Keratinocyte (primary cell): ENCODE measurements around the gene CDCA7. TPM values are rescaled to one million over a fixed set of nuclear protein-coding genes. Genes with fewer than 3 reads are reported as not detected.

ENCODE experiments used
- DNase-seq: peaks from one replicate; pipeline ENCODE4 v3.0.0-alpha.2; 2011; ENCODE audit warnings: low read depth, missing footprints, low spot score
- FAIRE-seq: peaks from 2 replicates; lab custom pipeline; 2011; peaks lifted over from hg19 to GRCh38; lab: Jason Lieb, UNC
- H2AFZ ChIP-seq: 2 replicates; pipeline ENCODE4 v1.6.0; 2012; ENCODE audit warnings: low read length, control low read depth, inconsistent platforms; ENCODE audit not compliant: control insufficient read depth
- H3K27ac ChIP-seq: 2 replicates; pipeline ENCODE4 v1.5.1; 2011; ENCODE audit warnings: low read length; ENCODE audit not compliant: control insufficient read depth, insufficient read depth
- H3K27me3 ChIP-seq: 3 replicates; pipeline ENCODE4 v1.6.0; 2011; ENCODE audit warnings: low read length; ENCODE audit not compliant: control insufficient read depth, insufficient read depth; ENCODE audit errors: extremely low read depth
- H3K36me3 ChIP-seq, 2 experiments: 2 replicates in 1 of 2; 3 replicates in 1 of 2; pipeline ENCODE4 v1.5.1; 2011; ENCODE audit warnings: low read length in 2 of 2, mild to moderate bottlenecking in 1 of 2; ENCODE audit not compliant: control insufficient read depth in 2 of 2, insufficient read depth in 2 of 2; ENCODE audit errors: extremely low read depth in 1 of 2
- H3K4me1 ChIP-seq: 3 replicates; pipeline ENCODE4 v1.5.1; 2011; ENCODE audit warnings: low read length; ENCODE audit not compliant: control insufficient read depth, insufficient read depth; ENCODE audit errors: extremely low read depth
- H3K4me2 ChIP-seq: 3 replicates; pipeline ENCODE4 v1.6.0; 2011; ENCODE audit warnings: low read depth, low read length; ENCODE audit not compliant: control insufficient read depth, insufficient read depth; ENCODE audit errors: extremely low read depth
- H3K4me3 ChIP-seq, 3 experiments: fragments of 200-600 bp in 1 of 3; sonication (generic) in 1 of 3; 2 replicates in 2 of 3; 3 replicates in 1 of 3; pipeline ENCODE4 v1.5.1; 2011 to 2016; ENCODE audit warnings: low read length in 3 of 3, mild to moderate bottlenecking in 3 of 3, control low read depth in 2 of 3, inconsistent platforms in 1 of 3, low read depth in 1 of 3, mixed read lengths in 1 of 3, mixed run types in 1 of 3, moderate library complexity in 1 of 3; ENCODE audit not compliant: control insufficient read depth in 2 of 3, insufficient read depth in 2 of 3; ENCODE audit errors: extremely low read depth in 1 of 3
- H3K79me2 ChIP-seq: 2 replicates; pipeline ENCODE4 v1.6.0; 2012; ENCODE audit warnings: low read length; ENCODE audit not compliant: control insufficient read depth, insufficient read depth
- H3K9ac ChIP-seq: 3 replicates; pipeline ENCODE4 v1.6.0; 2011; ENCODE audit warnings: low read length; ENCODE audit not compliant: control insufficient read depth, insufficient read depth; ENCODE audit errors: extremely low read depth
- H3K9me1 ChIP-seq: 3 replicates; pipeline ENCODE4 v1.6.0; 2011; ENCODE audit warnings: low read length; ENCODE audit not compliant: control insufficient read depth, insufficient read depth; ENCODE audit errors: extremely low read depth
- H3K9me3 ChIP-seq: 2 replicates; pipeline ENCODE4 v1.5.1; 2012; ENCODE audit warnings: low read depth, low read length; ENCODE audit not compliant: control insufficient read depth
- H4K20me1 ChIP-seq: 3 replicates; pipeline ENCODE4 v1.6.0; 2011; ENCODE audit warnings: low read length; ENCODE audit not compliant: control insufficient read depth, insufficient read depth; ENCODE audit errors: extremely low read depth
- CTCF ChIP-seq, 3 experiments: IDR thresholded peaks in 1 of 3; conservative IDR thresholded peaks in 1 of 3; optimal IDR thresholded peaks in 1 of 3; 2 replicates in 2 of 3; 3 replicates in 1 of 3; pipeline versions ENCODE3 to v1.5.1; 2011; ENCODE audit warnings: low read length in 3 of 3, mild to moderate bottlenecking in 3 of 3, moderate library complexity in 2 of 3, control low read depth in 1 of 3, inconsistent platforms in 1 of 3; ENCODE audit not compliant: insufficient read depth in 2 of 3; ENCODE audit errors: extremely low read depth in 1 of 3
- EZH2 ChIP-seq: IDR thresholded peaks from one replicate; pipeline ENCODE4 v1.6.1; 2012; ENCODE audit warnings: inconsistent platforms, mild to moderate bottlenecking, low read length, moderate library complexity
- dilution Hi-C: fragments of 300-500 bp; cut with MboI; formaldehyde crosslinking; loops from one replicate; pipeline ENCODE4 v1.7.0; 2020; ENCODE audit warnings: low sequenced_read_pairs; ENCODE audit not compliant: extremely low pct_ligation_motif_present
- polyA plus RNA-seq, 5 experiments: library from polyadenylated mRNA; depleted of rRNA in 3 of 5; stranded (reverse) in 3 of 5; stranded (forward) in 1 of 5; unstranded in 1 of 5; fragments of >200 nt; gene quantifications; 1 replicate in 1 of 5; 2 replicates in 3 of 5; 3 replicates in 1 of 5; pipeline versions ENCODE4 v1.2.1 to v1.2.3, GENCODE V29; 2011 to 2012; ENCODE audit warnings: missing spikeins in 2 of 5, low read depth in 1 of 5, low replicate concordance in 1 of 5

CDCA7 gene
- polyA plus RNA-seq, 1 donor (not counting 4 experiments of a cell fraction or from before 2014, with no cell fraction given), result 30.9 TPM

GRCh38 chr2:173347305-173348168, 7.1 kb upstream of the CDCA7 start:
- H3K79me2 ChIP-seq, result no peaks in the 10 kb centered on the region
- TF ChIP-seq CTCF (optimal IDR thresholded peaks at IDR 0.05 in 1 of 3, IDR thresholded peaks at IDR 0.05 in 1 of 3, conservative IDR thresholded peaks at IDR 0.05 in 1 of 3; ENCODE audit: extremely low read depth in 1 of 3, insufficient read depth in 2 of 3, low read length in 3 of 3) (no peak), EZH2 (no peak)
- no peak overlapping the region for H3K27ac ChIP-seq
- no peak overlapping the region for H3K4me2 ChIP-seq
- no peaks in the 10 kb centered on the region for H4K20me1 ChIP-seq
- dilution Hi-C loops, result no loop called here
- no peak overlapping the region for H2AFZ ChIP-seq
- DNase-seq (no peak), FAIRE-seq (no peak)
- no peaks in the 10 kb centered on the region for H3K36me3 ChIP-seq
- no peaks in the 10 kb centered on the region for H3K4me1 ChIP-seq
- no peaks in the 10 kb centered on the region for H3K27me3 ChIP-seq
- H3K9me1 ChIP-seq, result no peaks in the 10 kb centered on the region
- H3K4me3 ChIP-seq, result no peak overlapping the region
- no peak overlapping the region for H3K9ac ChIP-seq
- peaks cover 4% of the 10 kb centered on the region for H3K9me3 ChIP-seq

- H3K9ac ChIP-seq, result no peak overlapping the region
- H3K36me3 ChIP-seq, result no peaks in the 10 kb centered on the region
- no peak overlapping the region for H3K27ac ChIP-seq
- no peaks in the 10 kb centered on the region for H4K20me1 ChIP-seq
- peaks cover 5% of the 10 kb centered on the region for H3K4me1 ChIP-seq
- TF ChIP-seq EZH2 (no peak), CTCF (optimal IDR thresholded peaks at IDR 0.05 in 1 of 3, IDR thresholded peaks at IDR 0.05 in 1 of 3, conservative IDR thresholded peaks at IDR 0.05 in 1 of 3; ENCODE audit: extremely low read depth in 1 of 3, insufficient read depth in 2 of 3, low read length in 3 of 3) (no peak)
- dilution Hi-C loops, result no loop called here
- H3K4me2 ChIP-seq, result no peak overlapping the region
- H3K9me1 ChIP-seq, result no peaks in the 10 kb centered on the region
- H3K9me3 ChIP-seq, result peaks cover 4% of the 10 kb centered on the region
- no peak overlapping the region for H3K4me3 ChIP-seq
- no peak for FAIRE-seq
- H2AFZ ChIP-seq, result no peak overlapping the region
- no peak for DNase-seq
- no peaks in the 10 kb centered on the region for H3K27me3 ChIP-seq
- no peaks in the 10 kb centered on the region for H3K79me2 ChIP-seq
These were observed 5.4 kb upstream of the CDCA7 start for GRCh38 chr2:173349287-173349686.
